Activated T-helper 9 cell treated with anti-CD3 and anti-CD28 coated beads, Interleukin-2, amount 50 U/mL, for 16 hours (primary cell): ENCODE results near the gene CYB5R4.

Experiments
- DNase-seq: peaks from one replicate; pipeline ENCODE4 v3.0.0-alpha.2; 2020; ENCODE audit warnings: low read depth

The CYB5R4 gene

GRCh38 chr6:83978997-83979396 lies 119.5 kb downstream of the CYB5R4 start:
- DNase-seq = no peak

DNA sequence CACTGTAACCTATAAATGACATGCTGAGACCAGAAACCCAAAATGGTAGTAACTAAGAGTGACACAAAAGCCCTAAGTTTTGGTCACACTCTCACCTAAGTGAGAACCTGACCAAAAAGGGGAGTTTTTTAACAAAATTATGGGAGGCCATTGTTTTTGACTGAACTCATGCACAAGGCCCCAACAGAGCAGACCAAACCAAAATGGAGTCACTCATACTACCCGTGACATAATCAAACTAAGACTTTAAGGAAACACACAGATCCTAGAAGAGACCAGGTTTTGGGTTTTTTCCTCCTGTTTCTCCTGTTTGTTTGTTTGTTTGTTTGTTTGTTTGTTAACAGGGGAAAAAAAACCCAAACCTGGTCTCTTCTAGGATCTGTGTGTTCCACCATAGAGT lies 124.9 kb downstream of the CYB5R4 start:
- DNase-seq = no peak

DNA sequence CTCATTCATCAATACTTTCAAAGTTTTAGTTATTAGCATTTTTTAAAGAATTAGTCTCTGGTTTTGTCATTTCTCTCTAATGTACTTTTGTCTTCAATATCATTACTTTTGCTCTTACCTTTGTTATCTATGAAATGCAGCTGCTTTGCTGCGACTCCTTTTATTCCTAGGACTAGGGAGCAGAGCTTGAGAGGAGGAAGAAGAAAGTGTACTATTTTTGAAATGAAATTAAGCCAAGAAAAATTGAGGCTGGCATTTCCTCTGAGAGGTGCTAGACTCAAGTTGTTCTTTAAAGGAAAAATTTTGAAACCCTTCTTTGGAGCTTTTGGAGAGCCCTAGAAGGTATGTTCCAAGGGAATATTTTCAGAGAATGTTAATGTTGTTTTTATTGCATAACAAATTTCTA lies 125.8 kb downstream of the CYB5R4 start:
- no peak for DNase-seq

DNA sequence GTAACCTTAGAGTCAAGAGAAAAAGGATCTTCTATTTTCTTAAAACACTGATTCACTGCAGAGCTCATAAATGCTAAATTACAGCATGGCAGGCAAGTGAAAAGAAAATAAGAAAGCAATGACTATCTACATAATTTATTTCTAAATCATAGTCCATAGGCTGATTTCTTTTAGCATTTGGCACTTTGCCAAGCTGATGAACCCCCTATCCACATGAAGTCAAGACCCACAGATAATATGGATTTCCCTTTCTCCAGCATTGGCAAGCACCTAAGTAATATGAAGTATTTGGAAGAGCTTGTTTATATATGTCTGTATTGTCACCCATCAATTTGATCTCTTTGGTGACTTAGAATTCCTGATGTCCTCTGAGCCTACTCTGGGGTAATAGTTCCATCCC lies 126.2 kb downstream of the CYB5R4 start:
- no peak for DNase-seq

- DNase-seq = no peak
Observed at GRCh38 chr6:83998021-83998584, 138.6 kb downstream of the CYB5R4 start.

- no peak for DNase-seq
Observed at GRCh38 chr6:84001119-84001518, 141.6 kb downstream of the CYB5R4 start.

DNA sequence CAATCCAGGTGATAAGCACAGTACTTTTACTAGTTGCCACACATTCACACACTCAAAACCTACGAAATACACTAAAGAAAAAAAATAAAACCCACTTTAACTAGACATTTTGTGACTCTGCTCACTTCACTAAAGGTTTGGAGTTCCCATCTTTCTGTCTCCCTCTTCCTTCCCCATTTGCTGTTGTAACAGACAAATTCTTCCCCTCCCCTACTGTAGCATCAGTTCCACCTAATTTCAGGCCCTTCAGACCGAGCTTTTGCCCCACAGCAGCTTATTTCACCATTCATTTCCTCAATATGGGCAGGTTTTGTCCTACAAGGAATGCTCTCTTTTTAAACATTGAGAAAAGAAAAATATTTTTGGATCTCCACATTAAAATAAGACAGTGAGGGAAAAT lies 142.7 kb downstream of the CYB5R4 start:
- no peak for DNase-seq

DNA sequence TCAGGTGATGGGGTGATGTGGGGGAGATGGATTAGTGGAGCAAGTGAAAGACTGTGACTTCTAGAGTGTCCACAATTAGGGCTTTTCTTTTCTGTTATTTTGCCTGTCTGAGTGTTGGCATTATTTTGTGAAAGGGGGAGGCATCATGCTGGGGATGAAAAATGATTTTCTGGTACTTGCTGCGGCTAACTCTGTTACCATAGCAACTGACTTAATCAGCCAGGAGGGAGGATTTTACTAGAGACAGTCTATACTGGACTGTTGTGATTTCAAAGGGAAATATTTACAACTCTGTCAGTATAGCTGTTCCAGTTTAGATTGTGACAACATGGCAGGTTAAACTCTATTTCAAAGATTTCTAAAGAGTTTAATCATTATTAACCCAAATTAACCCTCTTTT lies 143.6 kb downstream of the CYB5R4 start:
- no peak for DNase-seq

DNA sequence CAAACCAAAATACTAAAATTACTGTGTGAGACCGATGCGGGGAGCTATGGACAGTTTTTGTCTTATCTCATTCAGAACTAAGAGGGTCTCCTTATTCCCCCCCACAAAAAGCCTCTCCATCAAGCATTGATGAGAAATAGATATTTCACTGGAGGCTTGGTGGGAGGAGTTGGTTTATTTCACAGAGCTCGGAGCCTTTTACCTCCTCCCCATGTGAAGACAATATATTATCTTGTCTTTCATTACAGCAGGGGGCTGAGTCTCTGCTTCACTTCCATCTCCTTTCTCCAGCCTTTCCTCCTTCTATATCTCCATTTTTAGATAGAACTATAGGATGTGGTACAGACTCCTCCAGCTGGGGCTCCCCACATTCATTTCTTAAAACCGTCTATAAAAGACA lies 144.2 kb downstream of the CYB5R4 start:
- DNase-seq = no peak

GRCh38 chr6:84007871-84008270 lies 148.4 kb downstream of the CYB5R4 start:
- DNase-seq = no peak

DNA sequence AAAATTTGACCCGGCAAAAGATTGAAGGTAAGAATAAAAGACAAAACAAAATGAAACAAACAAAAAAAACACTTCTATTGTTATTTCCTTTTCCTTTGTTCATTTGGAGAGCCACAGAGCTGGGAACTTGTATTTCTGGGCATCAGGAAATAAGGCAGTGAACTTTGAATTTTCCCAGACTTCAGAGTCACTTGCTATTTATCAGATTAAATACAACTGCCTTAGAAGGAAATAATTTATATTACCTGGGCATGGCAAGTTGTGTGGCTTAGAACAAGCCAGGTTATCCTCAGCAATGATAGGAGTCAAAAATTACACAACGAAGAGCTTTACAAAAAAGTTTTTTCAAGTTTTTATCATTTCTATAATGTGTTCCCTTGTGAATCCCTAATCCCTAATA lies 153.9 kb downstream of the CYB5R4 start:
- DNase-seq = no peak

- DNase-seq = no peak
Observed at GRCh38 chr6:84013931-84014330, 154.4 kb downstream of the CYB5R4 start.

GRCh38 chr6:84016029-84016428 lies 156.5 kb downstream of the CYB5R4 start:
- DNase-seq = no peak
